Small intestine (tissue), 7 donors: Measurements from ENCODE around the gene APBB1. TPM values are rescaled to one million over a fixed set of nuclear protein-coding genes. Genes with fewer than 3 reads are reported as not detected.
A peak's percentile ranks its signal among the peaks of the same experiment; 100 is the strongest.

ENCODE experiments used
- DNase-seq, 2 donors: peaks; one replicate each; pipeline versions ENCODE4 v3.0.0 to v3.0.0-alpha.2; 2013
- FAIRE-seq: peaks from 2 replicates; lab custom pipeline; 2012; peaks lifted over from hg19 to GRCh38; lab: Jason Lieb, UNC
- H3K27ac ChIP-seq, 3 donors: one replicate each; pipeline ENCODE4 v1.5.1; 2013; ENCODE audit warnings: low read length in 2 of 3, mild to moderate bottlenecking in 2 of 3, control low read depth in 1 of 3, inconsistent platforms in 1 of 3, low read depth in 1 of 3, moderate library complexity in 1 of 3
- H3K27me3 ChIP-seq, 3 donors: one replicate each; pipeline ENCODE4 v1.6.1; 2013; ENCODE audit warnings: low read length in 3 of 3, inconsistent platforms in 1 of 3; ENCODE audit not compliant: control insufficient read depth in 3 of 3, insufficient read depth in 3 of 3
- H3K36me3 ChIP-seq, 3 donors: one replicate each; pipeline ENCODE4 v1.6.1; 2013; ENCODE audit warnings: low read length in 3 of 3, inconsistent platforms in 1 of 3, low read depth in 1 of 3, mild to moderate bottlenecking in 1 of 3, moderate library complexity in 1 of 3; ENCODE audit not compliant: control insufficient read depth in 3 of 3, insufficient read depth in 2 of 3
- H3K4me1 ChIP-seq, 3 donors: one replicate each; pipeline ENCODE4 v1.6.1; 2013; ENCODE audit warnings: low read length in 2 of 3, inconsistent platforms in 1 of 3, low read depth in 1 of 3, mild to moderate bottlenecking in 1 of 3, moderate library complexity in 1 of 3; ENCODE audit not compliant: control insufficient read depth in 3 of 3, insufficient read depth in 2 of 3
- H3K4me3 ChIP-seq, 3 donors: one replicate each; pipeline ENCODE4 v1.5.1; 2013; ENCODE audit warnings: low read length in 3 of 3, control low read depth in 1 of 3, inconsistent platforms in 1 of 3, low read depth in 1 of 3, mild to moderate bottlenecking in 1 of 3, moderate library complexity in 1 of 3
- H3K9me3 ChIP-seq, 2 donors: one replicate each; pipeline ENCODE4 v1.6.1; 2013; ENCODE audit warnings: low read depth in 1 of 2, low read length in 1 of 2; ENCODE audit not compliant: control insufficient read depth in 2 of 2, insufficient read depth in 1 of 2
- WGBS, 3 donors: extraction: QIAGEN DNeasy Blood & Tissue Kit; methylation state at CpG; one replicate each; pipeline ENCODE4 v1.1.7; 2013; 5-methylcytosine and 5-hydroxymethylcytosine counted together
- polyA plus RNA-seq, 4 donors: library from polyadenylated mRNA; stranded (reverse) in 3 of 4; unstranded in 1 of 4; fragments of 200-250 nt in 3 of 4; fragments of 120-200 nt in 1 of 4; gene quantifications; one replicate each; pipeline versions ENCODE4 v1.2.1 to v1.2.3, GENCODE V29; 2013
- donor health status: healthy with polysubstance abuse.
- donor health status: control.
- donor health status: control.
- donor health status: Bipolar disorder and iron deficiency.
- donor health status: healthy.

The APBB1 gene
- polyA plus RNA-seq, 4 donors, result 2.5 to 17.8 (median 11.9) TPM

GRCh38 chr11:6356503-6357055, 62.3 kb downstream of the APBB1 start:
- H3K27me3 ChIP-seq, result no peaks in the 10 kb centered on the region
- no peak overlapping the region for H3K4me3 ChIP-seq
- H3K4me1 ChIP-seq, result peaks cover 0 to 19% (median 0%) of the 10 kb centered on the region in 3 donors
- H3K9me3 ChIP-seq, result no peaks in the 10 kb centered on the region
- no peaks in the 10 kb centered on the region for H3K36me3 ChIP-seq
- 43 to 49% (median 46%) methylated on average over 4 of the region's 4 CpGs for WGBS, 3 donors
- H3K27ac ChIP-seq, result peak overlapping the region in 1 of 3 donors; percentile 53
- DNase-seq (no peak), FAIRE-seq (no peak)

- no peaks in the 10 kb centered on the region for H3K9me3 ChIP-seq
- H3K36me3 ChIP-seq, result no peaks in the 10 kb centered on the region
- no peaks in the 10 kb centered on the region for H3K27me3 ChIP-seq
- peak overlapping the region in 1 of 3 donors; percentile 63 for H3K27ac ChIP-seq
- no peak overlapping the region for H3K4me3 ChIP-seq
- FAIRE-seq (no peak), DNase-seq (peak in 1 of 2 donors; percentile 43)
- peaks cover 0 to 19% (median 0%) of the 10 kb centered on the region in 3 donors for H3K4me1 ChIP-seq
- WGBS, 3 donors, result 32 to 65% (median 40%) methylated on average over 4 of the region's 4 CpGs
These were observed 64.0 kb downstream of the APBB1 start for GRCh38 chr11:6354651-6355485.

GRCh38 chr11:6353367-6353987, 65.4 kb downstream of the APBB1 start:
- WGBS, 3 donors, result 10 to 14% (median 11%) methylated on average over 5 of the region's 5 CpGs
- Histone ChIP-seq H3K27ac (no peak overlapping the region), H3K9me3 (no peaks in the 10 kb centered on the region), H3K4me1 (peaks cover 0 to 19% (median 0%) of the 10 kb centered on the region in 3 donors), H3K4me3 (no peak overlapping the region), H3K27me3 (no peaks in the 10 kb centered on the region), H3K36me3 (no peaks in the 10 kb centered on the region)
- no peak for FAIRE-seq
- peak; percentile 89 to 91 for DNase-seq

GRCh38 chr11:6351782-6352382, 67.0 kb downstream of the APBB1 start:
- FAIRE-seq (no peak), DNase-seq (no peak)
- H3K27me3 ChIP-seq, result no peaks in the 10 kb centered on the region
- peaks cover 0 to 19% (median 0%) of the 10 kb centered on the region in 3 donors for H3K4me1 ChIP-seq
- 65 to 76% (median 73%) methylated on average over 5 of the region's 5 CpGs for WGBS, 3 donors
- no peaks in the 10 kb centered on the region for H3K9me3 ChIP-seq
- no peak overlapping the region for H3K27ac ChIP-seq
- H3K4me3 ChIP-seq, result no peak overlapping the region
- no peaks in the 10 kb centered on the region for H3K36me3 ChIP-seq

- 83 to 91% (median 89%) methylated on average over 2 of the region's 2 CpGs for WGBS, 3 donors
- H3K36me3 ChIP-seq, result no peaks in the 10 kb centered on the region
- H3K4me3 ChIP-seq, result no peak overlapping the region
- H3K27ac ChIP-seq, result no peak overlapping the region
- H3K4me1 ChIP-seq, result peaks cover 0 to 19% (median 0%) of the 10 kb centered on the region in 3 donors
- H3K27me3 ChIP-seq, result no peaks in the 10 kb centered on the region
- no peak for DNase-seq
- no peak for FAIRE-seq
- no peaks in the 10 kb centered on the region for H3K9me3 ChIP-seq
These were observed 68.4 kb downstream of the APBB1 start for GRCh38 chr11:6350486-6350885.

GRCh38 chr11:6350043-6350442, 68.9 kb downstream of the APBB1 start:
- Histone ChIP-seq H3K27ac (no peak overlapping the region), H3K9me3 (no peaks in the 10 kb centered on the region), H3K4me1 (peaks cover 0 to 15% (median 0%) of the 10 kb centered on the region in 3 donors), H3K27me3 (no peaks in the 10 kb centered on the region), H3K4me3 (no peak overlapping the region), H3K36me3 (no peaks in the 10 kb centered on the region)
- no peak for DNase-seq
- no peak for FAIRE-seq

- Histone ChIP-seq H3K4me1 (no peaks in the 10 kb centered on the region), H3K36me3 (no peaks in the 10 kb centered on the region), H3K9me3 (no peaks in the 10 kb centered on the region), H3K27ac (no peak overlapping the region), H3K27me3 (no peaks in the 10 kb centered on the region), H3K4me3 (no peak overlapping the region)
- FAIRE-seq (no peak), DNase-seq (no peak)
- 78 to 87% (median 82%) methylated on average over 1 of the region's 1 CpG for WGBS, 3 donors
These were observed 73.5 kb downstream of the APBB1 start for GRCh38 chr11:6345366-6345765.
